Cardiac muscle cell (in vitro differentiated cells and primary cell): Measurements from ENCODE around the gene MCAT. TPM values are rescaled to one million over a fixed set of nuclear protein-coding genes. Genes with fewer than 3 reads are reported as not detected.

Experiments used
- DNase-seq, 2 donors: peaks; one replicate each; pipeline versions ENCODE4 v3.0.0 to v3.0.0-alpha.2; 2010 to 2017; ENCODE audit warnings: low read depth in 1 of 2, low spot score in 1 of 2
- H3K27ac ChIP-seq: fragments of 200-600 bp; sonication (generic); 2 replicates; pipeline ENCODE4 v1.5.1; 2016
- H3K27me3 ChIP-seq: fragments of 200-600 bp; sonication (generic); 2 replicates; pipeline ENCODE4 v1.6.0; 2016; ENCODE audit warnings: control low read depth
- H3K36me3 ChIP-seq: fragments of 200-600 bp; sonication (generic); 2 replicates; pipeline ENCODE4 v1.5.1; 2016; ENCODE audit warnings: control low read depth
- H3K4me1 ChIP-seq: fragments of 200-600 bp; sonication (generic); 2 replicates; pipeline ENCODE4 v1.8.1; 2017; ENCODE audit warnings: low read depth, mild to moderate bottlenecking, mixed run types
- H3K4me3 ChIP-seq: fragments of 200-600 bp; sonication (generic); 2 replicates; pipeline ENCODE4 v1.5.1; 2016; ENCODE audit warnings: mild to moderate bottlenecking
- H3K9me3 ChIP-seq: fragments of 200-600 bp; sonication (generic); 2 replicates; pipeline ENCODE4 v1.5.1; 2017; ENCODE audit warnings: low read depth, mild to moderate bottlenecking, control low read depth
- polyA plus RNA-seq: library from polyadenylated mRNA; unstranded; fragments of >200 nt; fragmentation: Nextera tagmentation; extraction: Ambion mirVana; gene quantifications from 2 replicates; pipeline ENCODE4 v1.2.1, GENCODE V29; 2016
- total RNA-seq: library from RNA; depleted of rRNA; stranded (reverse); fragments of >200 nt; gene quantifications from 2 replicates; pipeline ENCODE4 v1.2.3, GENCODE V29; 2016
- TF ChIP-seq, protein P1 (sequence below): IDR thresholded peaks from 2 replicates; pipeline ENCODE4 v1.5.1; 2012; ENCODE audit warnings: low read depth, mild to moderate bottlenecking, low read length

Gene MCAT
- total and polyA plus RNA-seq, 2 experiments from 2014 or later, result 46.8 to 47.1 TPM

DNA sequence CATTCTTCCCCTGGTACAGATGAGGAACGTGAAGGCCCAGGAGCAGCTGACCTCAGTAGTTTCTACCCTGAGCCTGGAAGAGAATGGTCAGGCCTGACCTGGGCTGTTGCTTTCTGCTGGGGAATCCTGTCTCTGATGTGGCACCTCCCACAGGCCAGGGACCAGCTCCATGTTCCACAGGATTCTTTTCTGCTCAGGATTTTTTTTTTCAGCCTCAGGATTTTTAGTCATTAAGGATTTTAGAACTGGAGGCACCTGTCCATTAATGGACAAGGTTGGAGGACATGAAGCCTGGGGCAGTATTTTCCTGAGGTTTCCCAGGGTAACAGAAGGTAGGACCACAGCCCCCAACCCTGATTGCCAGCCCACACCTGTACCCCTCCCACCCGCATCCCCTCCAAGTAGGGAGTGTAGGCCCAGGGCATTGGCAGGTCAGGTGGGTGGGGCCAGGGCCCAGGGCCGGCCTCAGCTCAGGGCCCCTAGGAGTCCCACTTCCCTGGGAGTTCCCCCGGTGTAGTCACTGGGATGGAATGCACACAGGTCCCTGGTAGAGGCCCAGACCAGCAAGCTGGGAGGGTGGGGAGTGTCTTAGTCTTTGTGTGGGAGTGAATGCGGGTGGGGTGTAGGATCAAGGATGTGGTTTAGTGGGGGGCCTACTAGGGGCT, 16.6 kb downstream of the MCAT start:
- DNase-seq, result peak in 1 of 2 donors; percentile 67
- no peak overlapping the region for H3K4me3 ChIP-seq
- TF ChIP-seq, protein P1, sequence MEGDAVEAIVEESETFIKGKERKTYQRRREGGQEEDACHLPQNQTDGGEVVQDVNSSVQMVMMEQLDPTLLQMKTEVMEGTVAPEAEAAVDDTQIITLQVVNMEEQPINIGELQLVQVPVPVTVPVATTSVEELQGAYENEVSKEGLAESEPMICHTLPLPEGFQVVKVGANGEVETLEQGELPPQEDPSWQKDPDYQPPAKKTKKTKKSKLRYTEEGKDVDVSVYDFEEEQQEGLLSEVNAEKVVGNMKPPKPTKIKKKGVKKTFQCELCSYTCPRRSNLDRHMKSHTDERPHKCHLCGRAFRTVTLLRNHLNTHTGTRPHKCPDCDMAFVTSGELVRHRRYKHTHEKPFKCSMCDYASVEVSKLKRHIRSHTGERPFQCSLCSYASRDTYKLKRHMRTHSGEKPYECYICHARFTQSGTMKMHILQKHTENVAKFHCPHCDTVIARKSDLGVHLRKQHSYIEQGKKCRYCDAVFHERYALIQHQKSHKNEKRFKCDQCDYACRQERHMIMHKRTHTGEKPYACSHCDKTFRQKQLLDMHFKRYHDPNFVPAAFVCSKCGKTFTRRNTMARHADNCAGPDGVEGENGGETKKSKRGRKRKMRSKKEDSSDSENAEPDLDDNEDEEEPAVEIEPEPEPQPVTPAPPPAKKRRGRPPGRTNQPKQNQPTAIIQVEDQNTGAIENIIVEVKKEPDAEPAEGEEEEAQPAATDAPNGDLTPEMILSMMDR, result no peak
- H3K27ac ChIP-seq, result no peak overlapping the region
- no peaks in the 10 kb centered on the region for H3K9me3 ChIP-seq
- no peaks in the 10 kb centered on the region for H3K27me3 ChIP-seq
- no peaks in the 10 kb centered on the region for H3K36me3 ChIP-seq
- peaks cover 7% of the 10 kb centered on the region for H3K4me1 ChIP-seq

DNA sequence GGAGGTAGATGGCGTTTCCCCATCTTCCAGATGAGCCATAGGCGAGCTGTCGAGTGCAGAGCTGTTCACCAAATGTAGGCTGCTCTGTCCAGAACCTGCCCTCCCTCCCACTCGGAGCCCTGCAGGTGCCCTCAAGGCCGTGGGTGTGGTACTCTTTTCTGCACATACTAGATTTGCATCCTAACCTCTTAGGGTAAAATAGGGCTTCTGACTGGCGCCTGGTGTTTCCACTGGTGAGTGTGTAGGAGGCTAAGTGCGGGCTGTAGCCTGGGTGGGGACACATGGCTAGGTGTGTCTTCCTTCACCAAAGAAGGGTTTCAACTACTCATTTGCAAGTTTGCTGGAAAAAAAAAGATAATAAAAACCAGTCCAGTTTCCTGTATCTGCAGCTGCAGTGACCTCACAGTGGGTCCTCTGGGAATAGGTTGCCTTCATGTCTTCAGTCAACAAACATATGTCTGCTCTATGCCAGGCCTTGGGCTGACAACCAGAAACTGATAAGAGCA, 24.2 kb downstream of the MCAT start:
- Histone ChIP-seq H3K4me1 (no peaks in the 10 kb centered on the region), H3K27ac (no peak overlapping the region), H3K9me3 (no peaks in the 10 kb centered on the region), H3K4me3 (no peak overlapping the region), H3K36me3 (no peaks in the 10 kb centered on the region), H3K27me3 (no peaks in the 10 kb centered on the region)
- peak; percentile 29 to 36 for DNase-seq
- TF ChIP-seq, protein P1, result no peak

DNA sequence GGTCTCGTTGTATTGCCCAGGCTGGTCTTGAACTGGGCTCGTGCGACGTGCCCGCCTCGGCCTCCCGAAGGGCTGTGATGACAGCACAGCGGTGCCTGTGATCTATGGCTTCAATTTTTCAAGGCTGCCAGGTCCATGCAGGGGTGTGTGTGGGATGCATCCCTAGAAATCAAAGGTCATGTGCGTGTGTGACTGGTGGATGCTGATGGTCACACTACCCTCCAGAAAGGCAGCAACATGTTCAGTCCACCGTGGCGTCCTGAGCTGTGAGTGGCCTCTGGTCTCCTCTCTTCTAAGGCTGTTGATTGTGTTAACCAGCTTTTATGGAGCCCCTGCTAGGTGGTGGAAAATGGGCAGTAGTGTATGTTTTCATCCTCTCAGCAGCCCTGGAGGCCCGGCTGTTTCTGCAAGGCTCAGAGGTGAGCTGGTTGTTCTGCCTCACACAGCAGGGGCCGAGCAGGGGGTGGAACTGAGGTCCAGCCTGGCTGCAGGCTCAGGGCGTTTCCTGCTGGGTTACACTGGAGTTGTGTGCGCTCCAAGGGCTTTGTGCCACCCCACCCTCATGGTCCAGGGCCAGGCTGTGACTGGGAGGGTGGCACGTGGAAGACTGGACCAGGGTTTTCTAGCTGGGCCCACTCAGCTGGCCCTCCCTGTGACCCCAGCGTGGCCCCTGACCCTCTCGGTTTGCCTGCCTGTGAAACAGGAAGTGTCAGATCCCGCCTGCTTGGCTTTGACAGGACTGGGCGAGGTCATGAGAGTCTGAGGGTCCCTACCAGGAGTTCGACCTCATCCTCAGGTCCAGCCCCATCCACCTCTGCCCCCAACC, 25.0 kb downstream of the MCAT start:
- no peak for DNase-seq
- no peaks in the 10 kb centered on the region for H3K4me1 ChIP-seq
- H3K9me3 ChIP-seq, result no peaks in the 10 kb centered on the region
- H3K27me3 ChIP-seq, result no peaks in the 10 kb centered on the region
- no peak overlapping the region for H3K27ac ChIP-seq
- no peak overlapping the region for H3K4me3 ChIP-seq
- TF ChIP-seq, protein P1, result no peak
- H3K36me3 ChIP-seq, result no peaks in the 10 kb centered on the region

DNA sequence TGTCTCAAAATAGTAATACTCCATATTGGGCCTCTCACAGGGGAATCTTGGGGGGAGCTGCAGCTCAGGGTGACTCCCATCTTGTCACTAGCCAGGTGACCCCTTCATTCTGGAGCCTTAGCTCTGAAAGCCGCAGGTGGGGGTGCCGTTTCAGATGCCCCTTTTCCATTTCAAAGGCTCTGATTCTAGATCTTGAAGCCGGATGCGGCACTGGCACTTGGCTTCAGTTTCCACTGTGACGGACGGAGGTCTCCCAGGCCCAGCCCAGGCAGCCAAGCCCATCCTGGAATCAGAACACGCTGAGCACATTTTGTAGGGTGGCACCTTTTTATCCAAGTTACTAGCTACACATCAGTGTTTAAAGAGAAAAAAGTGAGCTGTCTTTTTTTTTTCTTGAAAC, 26.3 kb downstream of the MCAT start:
- no peak overlapping the region for H3K4me3 ChIP-seq
- DNase-seq, result no peak
- H3K4me1 ChIP-seq, result no peaks in the 10 kb centered on the region
- no peaks in the 10 kb centered on the region for H3K36me3 ChIP-seq
- no peaks in the 10 kb centered on the region for H3K9me3 ChIP-seq
- TF ChIP-seq, protein P1, result no peak
- H3K27ac ChIP-seq, result no peak overlapping the region
- H3K27me3 ChIP-seq, result peaks cover 3% of the 10 kb centered on the region

DNA sequence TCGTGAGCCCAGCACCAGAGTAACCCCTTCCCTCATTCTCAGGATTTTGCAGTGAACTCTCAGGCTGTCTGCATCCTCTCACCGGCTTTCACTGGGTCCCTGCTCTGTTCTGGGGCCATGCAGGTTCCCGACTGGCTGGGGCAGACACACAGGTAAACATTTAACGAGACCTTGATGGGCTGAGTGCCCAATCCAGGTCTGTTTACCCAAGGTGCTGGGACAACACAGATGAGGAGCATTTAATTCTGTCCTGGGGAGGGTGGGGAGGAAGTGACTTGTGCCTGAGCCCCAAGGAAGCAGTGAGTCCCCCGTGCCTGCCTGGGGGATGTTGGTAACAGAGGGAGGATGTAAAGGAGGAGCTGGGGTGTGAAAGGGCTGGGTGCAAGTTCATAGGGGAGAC, 28.2 kb downstream of the MCAT start:
- TF ChIP-seq, protein P1, result no peak
- peaks cover 20% of the 10 kb centered on the region for H3K27me3 ChIP-seq
- H3K4me3 ChIP-seq, result no peak overlapping the region
- H3K36me3 ChIP-seq, result no peaks in the 10 kb centered on the region
- no peaks in the 10 kb centered on the region for H3K4me1 ChIP-seq
- no peaks in the 10 kb centered on the region for H3K9me3 ChIP-seq
- no peak overlapping the region for H3K27ac ChIP-seq
- no peak for DNase-seq
